ELF-1 (cell line): ENCODE data around the gene AGAP1.

Source experiments
- DNase-seq: peaks from one replicate; pipeline ENCODE4 v3.0.0-alpha.2; 2016; ENCODE audit warnings: low read depth, low spot score

AGAP1 gene

GRCh38 chr2:235493775-235494715 is at the start of gene AGAP1:
TSS of gene AGAP1 (plus strand) at chr2:235494043.
- peak; percentile 78 for DNase-seq

GRCh38 chr2:235444101-235444597 is 49.7 kb upstream of the AGAP1 start:
- DNase-seq, result peak; percentile 19

- DNase-seq, result no peak
Measured at GRCh38 chr2:235445116-235445515, 48.7 kb upstream of the AGAP1 start.

GRCh38 chr2:235446082-235446481 is 47.8 kb upstream of the AGAP1 start:
- DNase-seq, result no peak

- DNase-seq, result no peak
Measured at GRCh38 chr2:235447210-235447609, 46.6 kb upstream of the AGAP1 start.

GRCh38 chr2:235449568-235449967 is 44.3 kb upstream of the AGAP1 start:
- no peak for DNase-seq

GRCh38 chr2:235453605-235454151 is 40.2 kb upstream of the AGAP1 start:
- no peak for DNase-seq

GRCh38 chr2:235458839-235459273 is 35.0 kb upstream of the AGAP1 start:
- peak; percentile 60 for DNase-seq

- DNase-seq, result no peak
Measured at GRCh38 chr2:235460548-235461047, 33.2 kb upstream of the AGAP1 start.

GRCh38 chr2:235461763-235462414 is 32.0 kb upstream of the AGAP1 start:
- no peak for DNase-seq

GRCh38 chr2:235462415-235462790 is 31.4 kb upstream of the AGAP1 start:
- no peak for DNase-seq

- DNase-seq, result no peak
Measured at GRCh38 chr2:235463893-235464292, 29.9 kb upstream of the AGAP1 start.

- DNase-seq, result no peak
Measured at GRCh38 chr2:235467588-235467987, 26.3 kb upstream of the AGAP1 start.

GRCh38 chr2:235468978-235469655 is 24.7 kb upstream of the AGAP1 start:
- DNase-seq, result peak; percentile 19

GRCh38 chr2:235471186-235471747 is 22.6 kb upstream of the AGAP1 start:
- no peak for DNase-seq

GRCh38 chr2:235472443-235472842 is 21.4 kb upstream of the AGAP1 start:
- DNase-seq, result no peak

- no peak for DNase-seq
Measured at GRCh38 chr2:235478609-235479008, 15.2 kb upstream of the AGAP1 start.

GRCh38 chr2:235479604-235480003 is 14.2 kb upstream of the AGAP1 start:
- no peak for DNase-seq

- no peak for DNase-seq
Measured at GRCh38 chr2:235480614-235481013, 13.2 kb upstream of the AGAP1 start.

GRCh38 chr2:235483313-235483712 is 10.5 kb upstream of the AGAP1 start:
- DNase-seq, result no peak

GRCh38 chr2:235485362-235485761 is 8.5 kb upstream of the AGAP1 start:
- no peak for DNase-seq
